ENCODE data around the gene CX3CR1.
"Not testable (repeated sequence)": the region's sequence is repeated elsewhere in the genome, so short reads cannot be mapped to it uniquely, and the experiment has no call there.

Gene CX3CR1

DNA sequence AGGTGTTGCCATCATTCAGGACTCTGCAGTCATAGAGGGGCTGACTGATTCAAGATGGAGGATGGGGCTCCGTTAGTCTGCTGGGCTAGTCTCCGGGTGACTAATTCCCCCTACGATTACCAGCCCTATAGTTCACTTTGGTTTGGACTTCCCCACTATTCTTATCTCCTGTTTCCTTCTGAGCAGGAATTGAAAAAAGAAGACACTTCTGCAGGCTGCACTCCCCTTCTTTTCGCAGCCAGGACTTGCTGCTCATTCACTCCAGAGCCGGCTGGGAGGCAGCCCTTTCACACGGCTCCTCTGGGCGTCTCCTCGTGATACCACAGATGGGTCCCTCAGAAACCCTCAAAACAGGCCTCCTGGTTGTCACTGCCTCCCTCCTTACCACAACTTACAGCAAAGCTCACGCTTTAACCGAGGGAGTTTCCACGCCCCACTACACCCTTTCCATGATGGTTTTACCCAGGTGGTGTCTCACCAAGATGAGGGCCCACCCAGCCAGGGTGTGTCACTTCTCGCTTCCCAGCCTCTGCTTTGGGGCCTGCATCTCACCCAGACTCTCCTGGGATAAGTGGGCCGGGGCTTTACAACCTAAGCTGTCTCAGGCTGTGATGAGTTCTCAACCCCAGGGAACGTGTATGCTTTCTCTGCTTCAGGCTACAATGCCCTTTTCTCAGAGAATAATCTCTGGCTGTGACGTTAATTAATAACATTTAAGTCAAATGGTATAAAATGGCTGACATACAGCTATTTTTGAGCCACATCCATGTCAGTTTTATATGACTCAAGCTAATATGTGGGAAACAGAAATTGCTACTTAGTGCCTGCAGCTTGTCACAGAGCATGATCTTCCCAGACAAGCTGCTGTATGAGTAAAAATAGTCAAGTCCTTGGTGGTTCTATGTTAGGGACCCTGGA lies 11.9 kb downstream of the CX3CR1 start:
- DNase-seq (ENCODE audit: low read depth in 3 of 3, low spot score in 1 of 3), result peak in 2 of 3 donors; percentile 30 to 33

DNA sequence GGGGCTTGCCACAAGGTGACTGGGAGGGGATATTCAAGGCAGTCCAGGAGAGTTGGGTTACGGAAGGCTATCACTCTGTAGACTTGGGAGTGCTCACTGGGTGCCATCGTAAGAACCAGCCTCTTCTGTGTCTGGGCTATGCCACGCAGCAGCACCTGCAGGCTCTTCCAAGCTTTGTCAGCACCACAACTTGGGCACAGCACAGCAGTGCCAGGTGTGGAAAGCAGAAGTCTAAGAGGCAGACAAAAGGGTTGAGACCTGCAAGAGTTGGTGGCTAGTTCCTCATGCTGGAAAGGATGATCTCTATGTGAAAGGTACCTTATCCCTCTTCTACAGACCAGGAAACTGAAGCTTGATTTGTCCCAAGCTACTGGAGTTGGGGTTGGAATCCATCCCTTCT lies 15.8 kb downstream of the CX3CR1 start:
- DNase-seq (ENCODE audit: low read depth in 3 of 3, low spot score in 1 of 3), result no peak

DNA sequence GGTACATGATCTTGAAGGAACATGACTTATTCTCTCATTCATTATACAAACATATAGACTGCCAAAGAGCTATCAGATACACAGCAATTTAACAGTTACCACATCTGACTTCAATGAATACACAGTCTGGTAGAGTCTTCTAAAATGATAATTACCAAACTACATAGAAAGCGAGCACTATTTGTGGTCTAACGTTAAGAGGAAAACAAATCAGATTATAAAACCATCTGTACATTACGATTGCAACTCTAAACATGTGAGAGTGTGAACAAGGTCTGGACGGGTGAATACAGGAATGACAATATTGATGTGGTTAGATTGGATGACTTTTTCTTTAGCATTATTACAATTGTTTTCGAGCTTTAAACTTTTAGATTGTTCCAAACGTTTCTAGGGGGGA lies 16.3 kb downstream of the CX3CR1 start:
- DNase-seq (ENCODE audit: low read depth in 3 of 3, low spot score in 1 of 3), result no peak

DNA sequence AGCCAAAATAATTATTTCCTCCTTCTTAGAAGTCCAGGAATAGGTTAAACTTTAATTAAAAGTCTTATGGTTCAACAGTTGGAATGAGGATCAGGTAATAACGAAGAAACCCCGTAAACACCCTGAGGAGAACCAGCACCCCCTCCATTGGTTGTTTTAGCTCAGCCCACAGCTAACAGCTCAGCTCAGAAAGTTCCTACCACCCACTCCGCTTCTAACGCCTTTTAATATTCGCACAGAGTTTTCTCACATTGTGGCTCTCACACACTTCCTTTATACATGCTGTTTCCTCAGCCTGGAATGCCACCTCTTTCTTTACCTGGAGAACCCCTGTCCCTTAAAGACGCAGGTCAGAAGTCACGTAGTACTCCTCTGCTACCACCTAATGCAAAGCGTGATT lies 17.0 kb downstream of the CX3CR1 start:
- no peak for DNase-seq (ENCODE audit: low read depth in 3 of 3, low spot score in 1 of 3)

DNA sequence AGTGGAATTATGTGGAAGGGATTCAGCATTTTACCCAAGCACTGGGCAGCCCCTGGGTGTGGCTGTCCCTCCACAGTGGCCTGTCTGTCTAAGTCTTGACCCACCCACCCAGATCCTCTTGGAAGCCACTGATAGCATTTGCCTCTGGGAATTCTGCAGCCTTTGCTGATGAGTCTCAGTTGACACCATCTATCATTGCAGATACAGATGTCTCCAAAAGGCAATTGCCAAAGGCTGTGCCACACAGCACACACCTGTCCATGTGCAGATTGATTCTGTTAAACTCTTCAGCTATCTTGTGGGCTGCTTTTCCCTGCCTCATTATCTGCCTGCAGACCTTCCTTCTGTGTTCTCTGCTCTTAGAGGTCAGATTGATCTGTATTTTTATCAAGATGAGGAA lies 18.1 kb downstream of the CX3CR1 start:
- DNase-seq (ENCODE audit: low read depth in 3 of 3, low spot score in 1 of 3), result no peak

DNA sequence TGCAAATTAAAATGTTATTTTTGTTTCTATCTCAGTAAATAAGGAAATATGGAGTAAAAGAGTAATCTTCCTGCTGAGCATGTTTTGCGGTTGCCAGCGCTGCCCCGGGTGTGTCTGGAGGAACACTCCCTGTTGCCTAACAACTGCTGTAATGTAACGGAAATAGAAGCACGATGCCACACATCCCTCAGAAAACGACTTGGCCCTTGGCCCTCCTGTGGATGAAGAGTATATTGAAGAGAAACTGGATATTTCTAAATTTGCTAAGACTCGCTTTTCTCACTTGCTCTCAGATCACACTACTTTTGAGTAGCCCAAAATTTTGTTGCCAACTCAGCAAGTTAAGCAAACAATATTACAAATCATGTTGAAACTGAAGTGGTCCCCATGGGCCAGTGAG lies 18.9 kb downstream of the CX3CR1 start:
- DNase-seq (ENCODE audit: low read depth in 3 of 3, low spot score in 1 of 3), result peak in 1 of 3 donors; percentile 3

DNA sequence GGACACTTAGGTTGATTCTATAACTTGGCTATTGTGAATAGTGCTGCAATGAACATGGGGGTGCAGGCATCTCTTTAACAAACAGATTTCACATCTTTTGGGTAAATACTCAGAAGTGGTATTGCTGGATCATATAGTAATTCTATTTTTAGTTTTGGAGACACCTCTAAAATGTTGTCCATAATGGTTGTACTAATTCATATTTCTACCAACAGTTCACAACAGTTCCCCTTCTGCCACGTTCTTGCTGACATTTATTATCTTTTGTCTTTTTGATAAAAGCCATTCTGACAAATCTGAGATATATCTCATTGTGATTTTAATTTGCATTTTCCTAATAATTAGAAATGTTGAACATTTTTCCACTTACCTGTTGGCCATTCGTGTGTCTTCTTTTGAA lies 19.5 kb downstream of the CX3CR1 start:
- DNase-seq (ENCODE audit: low read depth in 3 of 3, low spot score in 1 of 3), result no peak

DNA sequence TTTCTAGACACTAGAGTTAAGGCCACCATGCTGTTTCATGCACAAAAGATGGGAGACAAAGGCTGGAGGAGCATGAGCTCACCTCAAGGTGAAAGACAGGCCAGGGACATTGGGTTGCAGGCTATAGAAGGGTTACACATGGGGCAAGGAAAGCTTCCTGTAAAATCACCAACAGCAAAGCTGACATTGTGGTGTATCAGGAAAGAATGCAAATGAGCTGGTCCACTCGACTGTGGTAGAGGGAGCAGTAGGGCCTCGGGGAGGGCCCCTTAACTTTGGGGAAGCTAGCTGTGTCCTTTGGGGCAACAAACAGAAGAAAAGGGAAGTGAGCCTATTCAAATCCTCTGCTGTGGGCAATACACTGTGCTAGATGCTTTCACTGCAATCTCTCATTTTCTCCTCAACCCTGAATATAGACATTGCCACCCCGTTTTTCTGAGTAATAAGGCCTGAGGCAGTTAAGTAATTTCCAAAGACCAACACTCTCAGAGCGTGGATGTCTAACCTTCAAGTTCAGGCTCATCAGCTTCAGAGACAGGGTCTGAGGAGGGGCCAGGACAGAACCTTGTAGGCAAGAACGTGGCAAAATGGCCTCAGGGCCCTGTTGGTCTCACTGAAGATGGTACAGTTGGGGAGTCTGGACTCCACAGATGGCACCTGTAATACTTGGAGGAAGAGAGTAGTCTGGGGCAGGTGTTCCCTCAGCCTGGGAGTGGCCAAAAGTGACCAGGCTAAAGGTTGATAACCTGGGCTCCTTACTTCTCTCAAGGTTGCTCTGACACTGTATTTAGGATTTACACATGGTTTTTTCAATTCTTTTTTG lies 24.1 kb downstream of the CX3CR1 start:
- DNase-seq (ENCODE audit: low read depth in 3 of 3, low spot score in 1 of 3), result no peak

DNA sequence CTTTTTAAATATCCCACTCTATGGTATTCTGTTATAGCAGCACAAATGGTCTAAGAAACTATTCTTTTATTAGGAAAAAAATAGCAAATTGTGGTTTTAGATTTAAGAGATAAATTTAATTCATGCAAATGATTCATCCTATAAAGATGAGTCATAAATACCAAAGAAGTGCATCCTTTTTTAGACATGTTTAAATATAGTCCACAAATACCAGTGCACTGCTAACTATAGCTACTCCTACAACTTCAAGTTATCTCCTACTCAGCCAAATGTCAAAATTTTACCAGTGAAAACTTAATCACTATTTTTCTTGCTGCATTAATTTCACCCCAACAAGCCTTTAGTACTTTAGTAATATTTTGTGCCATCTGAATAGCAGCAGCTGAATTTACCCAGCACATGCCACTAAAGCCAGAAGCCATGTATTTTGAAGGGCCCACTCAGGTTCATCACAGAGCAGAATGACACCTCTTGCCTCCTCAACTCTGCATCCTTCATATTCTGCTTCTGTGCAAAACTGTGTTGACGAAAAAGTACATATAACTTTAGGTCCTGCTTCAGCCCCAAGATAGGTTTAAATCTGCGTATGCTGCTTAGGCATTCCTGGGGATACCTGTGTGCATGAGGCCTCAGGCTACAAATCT lies 24.9 kb downstream of the CX3CR1 start:
- DNase-seq (ENCODE audit: low read depth in 3 of 3, low spot score in 1 of 3), result no peak

DNA sequence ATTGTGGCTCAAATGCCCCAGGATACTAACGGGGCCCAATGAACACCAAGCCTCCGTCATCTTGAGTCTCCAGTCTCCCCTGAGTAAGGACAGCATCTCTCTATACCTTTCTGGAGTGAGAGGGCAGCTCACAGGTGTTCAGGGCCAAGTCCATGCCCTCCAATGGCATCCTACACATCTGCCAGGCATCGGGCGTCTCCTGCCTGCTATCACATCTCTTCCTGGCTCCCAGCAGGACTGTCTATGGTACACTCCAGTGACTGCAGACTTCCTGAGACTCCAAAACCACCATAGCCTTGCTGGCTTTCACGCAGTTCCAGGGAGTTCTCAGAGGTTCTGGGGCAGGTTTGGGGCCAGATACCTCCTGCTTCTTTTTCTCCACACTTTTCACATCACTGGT lies 28.3 kb downstream of the CX3CR1 start:
- no peak for DNase-seq (ENCODE audit: low read depth in 3 of 3, low spot score in 1 of 3)

DNA sequence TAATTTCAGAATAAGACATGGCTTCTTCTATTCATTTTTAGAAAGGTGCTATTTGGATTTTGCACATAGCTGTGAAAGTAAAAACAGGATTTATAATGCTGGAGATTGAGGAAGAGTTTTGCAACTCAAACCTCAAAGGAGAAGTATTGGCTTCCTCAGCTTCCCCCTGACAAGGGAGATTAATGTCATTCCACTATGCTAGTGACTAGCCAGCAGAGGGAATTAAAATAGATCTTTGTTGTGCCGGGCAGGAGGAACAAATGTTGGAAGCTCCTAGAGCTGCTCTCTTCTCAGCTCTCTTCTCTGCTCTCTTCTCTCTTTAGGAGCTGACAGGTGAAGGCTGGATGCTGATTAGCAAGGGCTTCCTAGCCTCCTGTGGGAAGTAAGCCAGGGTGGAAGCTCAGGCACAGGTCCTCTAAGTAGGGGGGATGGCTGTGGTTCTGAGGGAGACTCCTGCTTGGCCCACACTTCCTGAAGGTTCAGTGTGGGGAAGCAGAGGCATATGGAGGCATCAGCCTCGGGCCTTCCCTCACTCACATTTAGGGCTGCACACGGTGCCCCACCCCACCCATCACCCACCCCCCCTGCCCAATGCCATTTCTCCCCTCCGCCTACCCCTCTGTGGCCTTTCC lies 29.6 kb downstream of the CX3CR1 start:
- DNase-seq (ENCODE audit: low read depth in 3 of 3, low spot score in 1 of 3), result no peak

DNA sequence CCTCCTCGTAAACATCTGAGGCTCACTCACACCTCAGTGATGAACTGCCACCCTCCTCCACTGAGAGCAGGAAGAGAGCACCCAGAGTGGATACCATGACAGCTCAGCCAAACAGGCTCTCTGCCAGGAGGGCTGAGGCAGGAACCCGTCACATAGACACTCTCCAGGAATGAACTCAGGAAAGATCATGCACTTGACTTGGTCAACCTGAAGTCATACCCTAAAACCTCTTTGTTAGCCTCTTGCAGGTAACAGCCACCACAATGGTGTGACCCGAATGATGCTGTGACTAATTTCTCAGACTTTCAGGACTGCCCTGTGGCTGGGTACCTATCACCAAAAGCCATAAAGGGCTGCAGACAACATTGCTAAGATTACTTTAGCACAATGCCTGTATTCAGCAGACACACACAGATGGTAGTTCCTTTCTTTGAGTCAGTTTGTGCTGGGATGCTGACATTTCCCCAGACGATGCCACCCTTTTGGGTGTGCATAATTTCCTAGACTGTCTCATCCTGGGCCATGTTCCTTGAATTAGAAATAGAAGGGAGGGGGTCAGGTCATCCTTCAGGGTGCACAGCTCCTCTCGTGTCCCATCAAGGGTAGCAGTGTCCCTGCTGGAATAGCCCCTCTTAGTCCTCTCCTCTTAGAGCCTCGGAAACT lies 30.3 kb downstream of the CX3CR1 start:
- no peak for DNase-seq (ENCODE audit: low read depth in 3 of 3, low spot score in 1 of 3)

DNA sequence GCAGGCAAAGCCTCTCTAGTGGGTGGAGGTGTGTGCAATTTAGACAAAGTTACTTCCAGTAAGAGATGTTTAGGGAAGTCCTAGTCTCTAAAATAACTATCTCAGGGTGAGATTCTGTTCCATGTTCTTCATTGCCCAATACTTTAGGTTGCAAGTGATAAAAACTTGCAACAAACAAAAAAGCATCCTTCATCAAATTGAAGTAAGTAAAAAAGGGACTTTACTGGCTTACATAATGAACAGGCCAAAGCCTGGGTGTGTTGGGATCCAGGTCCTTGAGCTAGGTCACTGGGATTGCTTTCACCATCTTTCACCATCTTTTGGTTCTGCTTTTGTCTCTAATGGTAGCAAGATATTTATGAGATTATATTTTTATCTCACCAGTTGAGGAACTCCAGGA lies 38.3 kb downstream of the CX3CR1 start:
- no peak for DNase-seq (ENCODE audit: low read depth in 3 of 3, low spot score in 1 of 3)

DNA sequence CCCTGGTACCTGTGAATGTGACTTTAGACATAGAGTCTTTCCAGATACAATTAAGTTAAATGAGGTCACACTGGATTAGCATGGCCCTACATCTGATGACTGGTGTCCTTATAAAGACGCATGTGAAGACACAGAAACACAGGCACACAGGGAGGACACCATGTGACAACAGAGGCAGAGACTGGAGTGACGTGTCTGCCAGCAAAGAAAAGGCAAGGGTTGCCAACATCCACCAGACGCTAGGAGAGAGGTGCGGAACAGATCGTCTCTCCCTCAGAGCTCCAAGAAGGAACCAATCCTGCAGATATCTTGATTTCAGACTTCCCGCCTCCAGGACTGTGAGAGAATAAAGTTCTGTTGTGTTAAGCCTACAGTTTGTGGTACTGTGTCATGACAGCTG lies 42.8 kb downstream of the CX3CR1 start:
- no peak for DNase-seq (ENCODE audit: low read depth in 3 of 3, low spot score in 1 of 3)

DNA sequence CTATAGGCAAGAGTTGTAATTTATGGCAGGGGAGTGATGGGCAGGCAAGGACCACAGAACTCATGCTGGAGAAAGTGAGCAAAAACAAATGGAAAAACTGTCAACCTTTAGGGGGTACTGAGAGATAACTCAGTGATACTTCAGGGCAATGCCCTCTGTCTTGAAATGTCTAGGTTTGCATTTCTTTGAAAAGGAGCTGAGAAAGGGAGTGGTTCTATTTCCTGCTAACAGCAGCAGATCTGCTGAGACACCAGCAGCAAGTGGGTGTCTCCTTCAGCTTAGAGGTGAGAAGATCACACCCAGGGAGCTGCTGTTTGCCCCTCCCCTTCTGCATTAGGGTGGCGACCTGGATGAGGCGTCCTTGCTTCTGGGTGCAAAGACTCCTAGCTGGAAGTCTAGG lies 45.2 kb downstream of the CX3CR1 start:
- DNase-seq (ENCODE audit: low read depth in 3 of 3, low spot score in 1 of 3), result no peak

DNA sequence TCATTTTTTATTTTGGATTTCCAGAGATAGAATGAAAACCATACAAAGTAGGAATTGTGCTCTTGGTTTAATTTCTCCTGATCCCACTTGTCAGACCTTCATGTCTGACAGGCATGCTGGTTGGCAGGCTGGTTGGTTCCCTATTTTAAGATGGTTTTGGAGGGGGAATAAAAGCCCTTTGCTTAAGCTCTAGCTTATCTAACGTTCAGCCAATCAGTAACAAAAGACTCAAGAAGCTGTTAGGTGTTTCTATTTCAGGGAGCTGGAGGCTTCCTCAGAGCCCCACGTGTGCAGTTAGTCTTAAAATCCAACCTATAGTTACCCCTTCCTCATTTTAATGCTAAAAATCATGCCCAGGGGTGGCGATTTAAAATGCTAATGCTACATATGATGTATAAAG lies 47.0 kb downstream of the CX3CR1 start:
- no peak for DNase-seq (ENCODE audit: low read depth in 3 of 3, low spot score in 1 of 3)

DNA sequence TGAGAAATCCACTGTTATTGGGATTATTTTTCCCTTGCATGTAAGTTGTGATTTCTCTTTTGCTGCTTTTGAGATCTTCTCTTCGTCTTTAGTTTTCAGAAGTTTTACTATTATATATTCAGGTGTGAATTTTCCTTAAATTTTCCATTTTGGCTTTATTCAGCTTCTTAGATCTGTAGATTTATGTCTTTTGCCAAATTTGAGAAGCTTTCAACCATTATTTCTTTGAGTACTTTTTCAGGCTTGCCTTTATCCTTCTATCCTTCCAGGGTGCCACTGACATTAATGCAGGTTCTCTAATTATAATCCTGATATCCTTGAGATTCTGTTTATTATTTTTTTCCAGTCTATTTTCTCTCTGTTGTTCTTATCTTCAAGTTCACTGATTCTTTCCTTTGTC lies 49.4 kb downstream of the CX3CR1 start:
- DNase-seq (ENCODE audit: low read depth in 3 of 3, low spot score in 1 of 3), result no peak

DNA sequence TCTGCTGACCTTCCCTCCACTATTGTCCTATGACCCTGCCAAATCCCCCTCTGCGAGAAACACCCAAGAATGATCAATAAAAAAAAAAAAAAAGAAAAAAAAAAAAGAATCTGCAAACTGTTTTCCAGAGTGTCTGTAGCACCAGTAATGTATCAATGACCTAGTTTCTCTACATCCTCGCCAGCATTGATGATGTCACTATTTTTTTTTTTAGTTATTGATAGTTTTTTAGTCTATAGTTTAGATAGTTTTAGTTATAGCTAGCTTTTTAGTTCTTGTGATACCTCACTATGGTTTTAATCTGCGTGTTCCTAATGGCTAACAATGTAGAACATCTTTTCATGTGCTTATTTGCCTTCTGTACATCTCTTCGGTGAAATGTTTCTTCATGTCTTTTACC lies 51.3 kb downstream of the CX3CR1 start:
- no peak for DNase-seq (ENCODE audit: low read depth in 3 of 3, low spot score in 1 of 3)

DNA sequence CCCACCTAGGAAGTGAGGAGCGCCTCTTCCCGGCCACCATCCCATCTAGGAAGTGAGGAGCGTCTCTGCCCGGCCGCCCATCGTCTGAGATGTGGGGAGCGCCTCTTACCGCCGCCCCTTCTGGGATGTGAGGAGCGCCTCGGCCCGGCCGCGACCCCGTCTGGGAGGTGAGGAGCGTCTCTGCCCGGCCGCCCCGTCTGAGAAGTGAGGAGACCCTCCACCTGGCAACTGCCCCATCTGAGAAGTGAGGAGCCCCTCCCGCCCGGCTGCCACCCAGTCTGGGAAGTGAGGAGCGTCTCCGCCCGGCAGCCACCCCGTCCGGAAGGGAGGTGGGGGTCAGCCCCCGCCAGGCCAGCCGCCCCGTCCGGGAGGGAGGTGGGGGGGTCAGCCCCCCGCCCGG lies 52.2 kb downstream of the CX3CR1 start:
- DNase-seq (ENCODE audit: low read depth in 3 of 3, low spot score in 1 of 3), result not testable (repeated sequence)

DNA sequence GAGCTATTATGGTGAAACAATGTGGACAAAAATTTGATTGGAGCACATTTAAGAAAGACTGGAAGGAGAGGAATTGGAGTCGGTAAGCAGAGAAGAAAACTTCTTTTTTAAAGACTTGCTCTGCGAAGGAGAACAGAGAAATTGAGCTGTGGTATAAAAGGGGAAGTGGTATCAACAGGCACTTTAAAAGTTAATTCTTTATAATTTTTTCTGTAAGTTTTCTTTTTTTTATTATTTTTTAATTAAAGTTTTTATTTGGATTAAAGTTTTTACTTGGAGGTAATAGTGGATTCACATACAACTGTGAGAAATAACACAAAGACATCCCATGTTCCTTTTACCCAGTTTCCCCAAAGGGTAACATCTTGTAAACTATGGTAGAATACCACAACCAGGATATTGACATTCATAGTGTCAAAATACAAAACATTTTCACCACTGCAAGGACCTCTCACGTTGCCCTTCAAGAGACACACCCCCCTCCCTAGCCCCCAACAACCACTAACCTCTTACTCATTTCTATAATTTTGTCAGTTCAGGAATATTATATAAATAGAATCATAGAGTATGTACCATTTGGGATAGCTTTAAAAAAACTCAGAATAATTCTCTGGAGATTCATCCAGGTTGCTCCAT lies 53.6 kb downstream of the CX3CR1 start:
- DNase-seq (ENCODE audit: low read depth in 3 of 3, low spot score in 1 of 3), result no peak
